ENCODE measurements around the gene PPP1R1B. TPM values are rescaled to one million over a fixed set of nuclear protein-coding genes. Genes with fewer than 3 reads are reported as not detected.

Gene PPP1R1B
- polyA plus RNA-seq, 1 donor (not counting 4 experiments of a cell fraction or from before 2014, with no cell fraction given): 0.18 TPM

- Histone ChIP-seq H3K4me1 (ENCODE audit: control insufficient read depth, extremely low read depth, insufficient read depth, low read length) (peaks cover 5% of the 10 kb centered on the region), H3K9ac (ENCODE audit: control insufficient read depth, extremely low read depth, insufficient read depth, low read length) (no peak overlapping the region), H3K36me3 (ENCODE audit: control insufficient read depth in 2 of 2, extremely low read depth in 1 of 2, insufficient read depth in 2 of 2, low read length in 2 of 2) (peaks cover 6 to 16% of the 10 kb centered on the region in 2 experiments), H3K27ac (ENCODE audit: control insufficient read depth, insufficient read depth, low read length) (no peak overlapping the region), H3K4me2 (ENCODE audit: control insufficient read depth, extremely low read depth, insufficient read depth, low read depth, low read length) (no peak overlapping the region), H3K4me3 (ENCODE audit: control insufficient read depth in 2 of 3, extremely low read depth in 1 of 3, insufficient read depth in 2 of 3, low read depth in 1 of 3, low read length in 3 of 3) (no peak overlapping the region), H2AFZ (ENCODE audit: control insufficient read depth, low read length) (no peak overlapping the region), H3K27me3 (ENCODE audit: control insufficient read depth, extremely low read depth, insufficient read depth, low read length) (peaks cover 14% of the 10 kb centered on the region), H4K20me1 (ENCODE audit: control insufficient read depth, extremely low read depth, insufficient read depth, low read length) (no peaks in the 10 kb centered on the region), H3K9me3 (ENCODE audit: control insufficient read depth, low read depth, low read length) (no peaks in the 10 kb centered on the region), H3K9me1 (ENCODE audit: control insufficient read depth, extremely low read depth, insufficient read depth, low read length) (no peaks in the 10 kb centered on the region), H3K79me2 (ENCODE audit: control insufficient read depth, insufficient read depth, low read length) (no peaks in the 10 kb centered on the region)
- no peak for FAIRE-seq
- DNase-seq (ENCODE audit: low read depth, low spot score): no peak
- dilution Hi-C loops (cut with MboI; ENCODE audit: extremely low pct_ligation_motif_present, low sequenced_read_pairs): no loop called here
- TF ChIP-seq EZH2 (IDR thresholded peaks at IDR 0.05; ENCODE audit: low read length): no peak
- TF ChIP-seq CTCF (optimal IDR thresholded peaks at IDR 0.05 in 1 of 3, IDR thresholded peaks at IDR 0.05 in 1 of 3, conservative IDR thresholded peaks at IDR 0.05 in 1 of 3; ENCODE audit: extremely low read depth in 1 of 3, insufficient read depth in 2 of 3, low read length in 3 of 3): no peak
Measured at GRCh38 chr17:39661744-39662541, 35.2 kb downstream of the PPP1R1B start.

GRCh38 chr17:39662551-39663339 is 36.0 kb downstream of the PPP1R1B start:
- no peak overlapping the region for H3K27ac ChIP-seq (ENCODE audit: control insufficient read depth, insufficient read depth, low read length)

More at GRCh38 chr17:39662551-39663339, 36.0 kb downstream of the PPP1R1B start:
- no peak overlapping the region for H3K4me3 ChIP-seq (ENCODE audit: control insufficient read depth in 2 of 3, extremely low read depth in 1 of 3, insufficient read depth in 2 of 3, low read depth in 1 of 3, low read length in 3 of 3)
- FAIRE-seq (no peak), DNase-seq (ENCODE audit: low read depth, low spot score) (no peak)
- TF ChIP-seq EZH2 (IDR thresholded peaks at IDR 0.05; ENCODE audit: low read length) (no peak), CTCF (optimal IDR thresholded peaks at IDR 0.05 in 1 of 3, IDR thresholded peaks at IDR 0.05 in 1 of 3, conservative IDR thresholded peaks at IDR 0.05 in 1 of 3; ENCODE audit: extremely low read depth in 1 of 3, insufficient read depth in 2 of 3, low read length in 3 of 3) (no peak)
- no peak overlapping the region for H2AFZ ChIP-seq (ENCODE audit: control insufficient read depth, low read length)
- peaks cover 20% of the 10 kb centered on the region for H3K27me3 ChIP-seq (ENCODE audit: control insufficient read depth, extremely low read depth, insufficient read depth, low read length)
- dilution Hi-C loops (cut with MboI; ENCODE audit: extremely low pct_ligation_motif_present, low sequenced_read_pairs): no loop called here
- peaks cover 2 to 16% of the 10 kb centered on the region in 2 experiments for H3K36me3 ChIP-seq (ENCODE audit: control insufficient read depth in 2 of 2, extremely low read depth in 1 of 2, insufficient read depth in 2 of 2, low read length in 2 of 2)
- no peak overlapping the region for H3K9ac ChIP-seq (ENCODE audit: control insufficient read depth, extremely low read depth, insufficient read depth, low read length)
- no peaks in the 10 kb centered on the region for H3K9me3 ChIP-seq (ENCODE audit: control insufficient read depth, low read depth, low read length)
- H3K4me2 ChIP-seq (ENCODE audit: control insufficient read depth, extremely low read depth, insufficient read depth, low read depth, low read length): no peak overlapping the region
- no peaks in the 10 kb centered on the region for H3K9me1 ChIP-seq (ENCODE audit: control insufficient read depth, extremely low read depth, insufficient read depth, low read length)
- peaks cover 5% of the 10 kb centered on the region for H3K4me1 ChIP-seq (ENCODE audit: control insufficient read depth, extremely low read depth, insufficient read depth, low read length)
- H3K79me2 ChIP-seq (ENCODE audit: control insufficient read depth, insufficient read depth, low read length): no peaks in the 10 kb centered on the region
- no peaks in the 10 kb centered on the region for H4K20me1 ChIP-seq (ENCODE audit: control insufficient read depth, extremely low read depth, insufficient read depth, low read length)
